HG03354 (cell line): ENCODE results near the gene ANKUB1.

Source experiments
- ATAC-seq: cut with Tn5 transposase; IDR thresholded peaks from one replicate; pipeline ENCODE4 v1.9.1; 2021; ENCODE audit warnings: mild to moderate bottlenecking; ENCODE audit not compliant: unreplicated experiment, poor library complexity, severe bottlenecking

The ANKUB1 gene

DNA sequence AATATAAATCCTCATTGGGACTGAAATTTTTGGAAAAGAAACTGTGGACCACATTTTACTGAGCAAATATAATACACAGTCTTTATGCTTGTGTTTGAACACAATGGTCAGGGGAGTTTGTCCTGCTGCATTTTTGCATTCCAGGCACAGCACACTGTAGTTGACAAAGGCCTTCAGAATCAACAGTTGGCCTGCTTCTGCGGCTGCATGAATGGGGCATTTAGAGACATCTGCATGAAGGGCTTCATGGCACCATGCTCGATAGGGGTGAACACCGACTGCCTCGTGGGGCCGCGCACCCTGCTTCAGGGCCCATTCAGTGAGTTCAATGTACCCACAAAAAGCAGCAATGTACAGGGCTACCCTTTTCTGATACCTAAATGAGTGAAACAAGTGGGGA lies 24.6 kb downstream of the ANKUB1 start:
- no peak for ATAC-seq

DNA sequence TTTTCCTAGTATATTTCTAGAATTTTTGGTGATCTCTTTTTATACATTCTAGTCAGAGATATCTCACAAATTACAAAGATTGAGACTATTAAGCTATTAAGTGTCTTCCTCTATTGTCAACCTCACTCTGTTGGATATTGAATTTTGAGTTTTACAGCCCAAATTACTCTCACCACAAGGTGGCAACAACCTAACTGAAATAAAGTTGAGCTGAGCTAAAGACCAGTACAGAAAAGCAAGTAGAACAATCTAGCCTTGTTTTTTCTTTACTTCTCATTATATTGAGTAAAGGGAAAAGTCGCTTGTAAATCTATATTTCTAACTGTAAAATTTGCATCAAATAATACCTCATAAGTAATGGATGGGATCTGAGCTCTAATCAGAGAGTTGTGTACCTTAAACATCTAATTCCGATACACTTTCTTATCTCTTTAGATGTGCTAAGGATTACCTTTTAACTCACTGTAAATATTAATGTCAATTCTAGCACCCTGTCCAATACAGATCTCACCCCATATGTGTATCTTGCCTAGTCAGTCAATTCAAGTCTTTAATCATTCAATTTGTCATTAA lies 26.5 kb downstream of the ANKUB1 start:
- no peak for ATAC-seq

DNA sequence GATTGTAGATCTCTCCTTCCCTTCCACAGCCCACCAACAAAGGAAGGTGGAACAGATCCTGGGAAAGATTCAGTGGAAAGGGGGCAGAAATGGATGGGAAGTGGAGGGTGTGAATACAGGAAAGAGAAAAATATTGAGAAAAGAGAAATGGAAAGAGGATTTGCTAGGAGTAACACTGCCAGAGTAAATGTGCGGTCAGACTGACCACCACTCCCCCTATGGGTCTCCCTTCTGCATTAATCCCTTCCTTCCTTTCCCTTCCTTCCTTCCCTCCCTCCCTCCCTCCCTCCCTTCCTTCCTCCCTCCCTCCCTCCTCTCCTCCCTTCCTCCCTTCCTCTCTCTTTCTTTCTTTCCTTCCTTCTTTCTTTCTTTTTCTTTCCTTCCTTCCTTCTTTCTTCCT lies 28.1 kb downstream of the ANKUB1 start:
- ATAC-seq, result no peak

DNA sequence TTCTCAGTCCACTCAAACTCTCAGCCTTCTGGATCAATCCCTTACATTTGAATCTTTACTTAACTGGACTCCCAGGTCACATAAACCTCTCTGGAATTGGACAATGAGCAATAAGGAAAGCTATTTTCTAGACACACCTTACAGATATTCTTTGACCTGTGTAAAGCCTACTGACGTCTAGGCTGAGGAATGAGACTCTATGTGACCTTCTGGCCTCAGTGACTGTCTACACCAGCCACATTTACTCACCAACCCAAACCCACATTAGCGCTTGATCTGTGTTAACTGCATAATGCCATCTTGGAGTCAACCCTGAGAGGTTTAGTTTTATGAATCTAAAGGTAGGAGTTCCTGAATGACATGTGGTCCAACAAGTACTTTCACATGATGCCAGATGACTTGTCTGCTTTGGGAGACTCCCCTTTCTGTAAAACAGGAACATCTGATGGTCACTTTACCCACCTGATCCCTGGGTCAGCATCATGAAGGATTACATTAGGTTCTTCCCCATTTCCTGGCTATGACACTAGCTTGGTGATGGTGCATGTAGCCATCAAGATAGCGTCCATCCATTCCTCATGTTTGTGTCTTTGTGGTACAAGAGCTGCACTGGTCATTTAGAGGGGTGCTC lies 28.7 kb downstream of the ANKUB1 start:
- no peak for ATAC-seq

DNA sequence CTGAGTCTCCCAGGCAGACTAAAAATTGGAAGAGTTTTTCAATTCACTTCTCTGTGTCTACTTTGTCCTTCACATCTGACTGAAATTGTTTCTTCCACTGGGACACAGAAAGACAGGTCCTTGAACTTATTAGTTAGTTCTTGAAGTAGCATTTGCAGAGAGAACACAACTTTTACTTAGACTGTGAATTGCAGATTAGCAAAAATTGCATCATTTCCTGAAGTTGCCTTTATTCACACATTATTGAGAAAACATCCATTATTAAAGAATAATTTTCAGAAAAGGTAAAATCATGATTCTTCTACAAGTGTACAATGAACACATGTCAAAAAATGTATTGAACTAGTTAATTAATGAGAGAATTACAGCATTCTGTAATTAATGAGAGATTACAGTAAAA lies 38.6 kb downstream of the ANKUB1 start:
- ATAC-seq, result no peak

DNA sequence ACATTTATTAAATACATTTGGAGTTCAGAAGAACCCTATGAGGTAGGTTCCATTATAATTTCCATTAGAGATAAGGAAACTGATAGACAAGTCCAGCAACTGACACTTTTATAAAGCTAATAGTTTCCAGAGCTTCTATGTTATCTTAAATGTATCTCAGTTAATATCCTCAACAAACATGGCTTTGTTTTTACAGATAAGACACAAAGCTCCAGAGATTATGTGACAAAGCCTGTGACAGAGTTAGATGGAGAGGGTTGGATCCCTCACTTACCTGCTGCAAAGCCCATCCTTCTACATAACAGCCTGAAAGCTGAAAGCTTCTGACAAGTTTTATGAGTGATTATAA lies 39.6 kb downstream of the ANKUB1 start:
- ATAC-seq, result peak; percentile 9

DNA sequence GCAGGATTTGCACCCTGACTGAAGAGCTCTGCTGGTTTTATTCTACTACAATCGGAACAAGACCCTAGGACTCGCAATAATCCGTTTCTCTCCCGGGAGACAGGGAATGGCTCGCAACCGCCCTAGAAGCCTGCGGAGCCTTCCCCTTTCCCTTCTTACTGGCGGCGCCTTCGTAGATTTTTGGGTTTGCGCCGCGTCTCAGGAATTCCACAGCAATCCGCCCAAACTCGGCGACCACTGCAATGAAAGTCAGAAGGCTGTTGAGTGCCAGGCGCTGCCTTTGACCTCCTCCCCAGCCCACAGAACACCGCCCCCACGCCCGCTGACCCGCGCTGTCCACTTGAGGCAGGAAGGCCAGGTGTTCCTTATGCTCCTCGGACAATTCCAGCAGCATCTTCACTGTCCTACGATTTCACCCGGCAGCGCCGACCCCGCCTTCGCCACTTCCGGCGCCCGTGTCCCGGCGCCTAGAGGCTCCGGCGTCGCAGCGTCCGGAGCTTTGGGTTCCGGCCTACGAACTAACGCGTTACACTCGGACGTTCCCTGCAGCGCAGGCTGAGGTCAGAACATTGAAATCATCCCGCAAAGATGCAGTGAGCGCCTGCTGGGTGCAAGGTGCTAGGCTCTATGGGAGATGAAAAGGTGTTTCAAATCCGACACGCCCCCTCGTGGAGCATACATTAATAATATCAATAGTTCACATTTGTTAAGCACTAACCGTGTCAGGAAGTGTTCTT lies 40.1 kb downstream of the ANKUB1 start, which contains the start of gene COMMD2:
COMMD2 (minus strand) TSS at position 439 of the 737 bp plus-strand sequence; CDS start at position 394, 45 bp downstream.
- peak; percentile 99 for ATAC-seq

DNA sequence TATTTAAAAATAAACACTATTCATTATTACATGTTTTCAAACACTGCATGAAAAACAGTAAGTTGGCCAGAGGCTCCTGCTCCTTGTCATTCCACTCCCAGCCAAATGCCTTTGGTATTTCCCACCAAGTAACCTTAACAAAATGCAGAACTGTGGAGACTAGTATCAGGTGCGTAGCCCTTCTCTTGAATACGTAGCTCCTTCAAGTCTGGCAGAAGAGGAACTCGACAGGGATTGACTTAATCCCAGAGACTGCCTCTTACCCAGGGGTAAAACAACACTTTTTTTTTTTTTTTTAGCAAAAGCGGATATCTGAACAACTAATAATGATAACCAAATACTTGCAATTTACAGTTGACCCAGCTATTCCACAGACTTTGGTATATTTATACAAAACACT lies 40.8 kb downstream of the ANKUB1 start:
- ATAC-seq, result no peak

DNA sequence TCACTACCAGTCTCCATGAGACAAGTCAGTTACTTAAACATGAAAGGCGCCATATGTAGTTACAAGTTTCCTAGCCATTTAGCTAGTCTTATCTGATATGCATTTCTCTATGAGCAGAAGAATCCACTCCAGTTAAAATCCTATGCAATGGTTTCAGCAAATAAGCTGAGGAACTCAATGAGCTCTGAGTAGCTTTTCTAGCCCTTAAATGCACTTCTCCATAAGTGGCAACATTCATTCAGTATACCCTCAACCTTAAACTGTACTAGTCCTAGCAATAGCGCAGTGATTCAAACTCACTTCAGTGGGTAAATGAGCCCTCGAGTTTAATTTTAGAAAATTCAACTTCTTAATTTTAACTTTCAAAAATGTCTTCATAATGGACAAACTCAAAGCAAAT lies 47.7 kb downstream of the ANKUB1 start:
- ATAC-seq, result no peak

DNA sequence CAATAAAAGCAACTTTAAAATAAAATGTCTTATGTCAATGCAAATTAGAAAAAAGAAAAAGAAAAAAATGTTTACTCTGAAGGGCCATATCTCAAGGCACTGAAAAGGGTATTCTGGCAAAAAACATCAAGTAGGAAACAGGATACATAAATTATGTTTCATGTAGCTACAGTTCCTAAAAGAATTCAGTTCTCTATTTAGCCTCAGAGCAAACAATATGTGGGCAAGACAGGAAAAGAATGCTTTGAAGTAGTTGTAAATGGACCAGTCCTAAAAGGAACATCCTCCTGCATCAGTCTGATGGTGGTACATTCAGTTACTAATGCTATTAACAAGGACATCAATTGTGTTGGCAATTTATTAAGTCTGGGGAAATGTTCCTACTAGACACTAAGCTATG lies 48.2 kb downstream of the ANKUB1 start:
- no peak for ATAC-seq

DNA sequence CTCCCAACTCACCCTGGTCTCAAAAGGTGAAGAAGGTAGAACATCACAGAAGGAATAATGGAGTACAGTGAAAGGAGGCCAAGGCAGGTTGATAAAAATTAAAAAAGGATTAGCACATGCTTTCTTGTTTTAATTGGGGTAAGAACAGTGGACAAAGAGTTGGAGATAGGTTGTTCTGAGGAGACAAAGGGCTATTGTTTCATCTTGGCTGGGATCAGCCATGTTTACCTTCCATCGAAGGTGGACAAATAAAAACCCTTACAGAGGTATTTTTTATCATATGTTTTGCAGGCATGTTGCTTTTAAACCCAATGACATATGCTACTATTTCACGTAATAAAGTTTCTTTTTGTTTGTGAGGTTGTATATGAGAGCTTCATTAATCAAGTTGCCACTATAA lies 53.0 kb downstream of the ANKUB1 start:
- no peak for ATAC-seq

DNA sequence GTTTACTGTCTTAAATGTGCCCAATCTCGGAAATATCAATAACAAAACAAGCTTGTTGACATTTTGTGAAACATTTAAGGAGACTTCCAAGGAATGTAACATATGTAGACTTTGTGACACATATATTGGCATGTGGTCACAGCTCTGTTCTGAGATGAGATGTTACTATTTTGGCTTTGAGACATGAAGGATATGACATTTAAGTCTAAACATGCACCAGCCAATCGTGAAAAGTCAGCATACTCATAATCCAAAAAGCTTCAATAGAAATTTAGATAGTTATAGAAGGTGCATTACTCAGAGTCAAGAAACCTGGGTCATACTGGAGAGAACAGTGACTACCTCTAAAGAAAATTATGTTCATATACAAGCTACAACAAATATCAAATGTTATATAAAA lies 53.5 kb downstream of the ANKUB1 start:
- ATAC-seq, result no peak

DNA sequence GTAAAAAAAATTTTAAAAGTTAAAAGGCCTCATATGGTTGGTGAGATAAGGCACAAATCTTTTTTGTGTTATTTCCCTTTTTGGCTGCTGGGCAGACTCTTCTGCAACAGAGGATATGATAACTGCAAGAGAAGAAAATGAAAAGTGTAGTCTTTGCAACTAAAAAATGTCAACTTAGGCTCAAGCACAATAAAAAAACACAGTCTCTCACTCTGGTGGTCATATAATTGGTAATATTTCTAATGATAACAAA lies 55.5 kb downstream of the ANKUB1 start:
- no peak for ATAC-seq

DNA sequence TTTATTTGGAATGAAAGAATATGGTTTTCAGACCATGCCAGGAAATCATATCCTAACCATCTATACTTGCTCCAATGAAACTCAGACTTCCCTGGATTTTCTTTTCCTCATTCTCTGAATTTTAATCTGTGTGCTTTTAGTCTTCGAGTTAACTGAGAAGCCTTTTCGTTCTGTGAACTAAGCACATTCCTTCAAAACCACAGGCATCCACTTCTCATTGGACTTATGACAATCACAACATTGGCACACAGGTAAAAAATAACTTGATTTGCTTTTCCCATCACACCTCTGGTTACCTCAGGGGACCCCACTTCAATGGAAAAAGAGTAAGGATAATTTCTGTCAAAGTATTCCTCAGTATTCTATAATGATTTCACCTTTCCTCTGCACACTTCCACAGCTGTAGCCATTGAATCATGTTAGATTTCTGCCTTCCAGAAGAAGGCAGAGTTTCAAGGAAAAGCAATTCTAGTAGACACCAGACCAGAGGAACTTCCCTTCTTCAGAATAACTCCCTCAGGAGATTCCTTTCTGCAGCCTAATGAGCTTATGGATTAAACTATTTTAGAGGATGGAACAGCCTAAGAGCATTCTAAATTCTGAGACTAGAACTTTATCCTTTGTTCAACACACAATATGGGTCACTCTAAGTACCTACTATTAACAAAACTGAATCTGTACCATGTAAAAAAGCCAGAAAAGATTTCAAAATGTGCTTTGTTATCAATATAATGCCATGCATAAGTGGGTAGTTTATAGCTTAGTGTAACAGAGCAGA lies 56.0 kb downstream of the ANKUB1 start:
- no peak for ATAC-seq

DNA sequence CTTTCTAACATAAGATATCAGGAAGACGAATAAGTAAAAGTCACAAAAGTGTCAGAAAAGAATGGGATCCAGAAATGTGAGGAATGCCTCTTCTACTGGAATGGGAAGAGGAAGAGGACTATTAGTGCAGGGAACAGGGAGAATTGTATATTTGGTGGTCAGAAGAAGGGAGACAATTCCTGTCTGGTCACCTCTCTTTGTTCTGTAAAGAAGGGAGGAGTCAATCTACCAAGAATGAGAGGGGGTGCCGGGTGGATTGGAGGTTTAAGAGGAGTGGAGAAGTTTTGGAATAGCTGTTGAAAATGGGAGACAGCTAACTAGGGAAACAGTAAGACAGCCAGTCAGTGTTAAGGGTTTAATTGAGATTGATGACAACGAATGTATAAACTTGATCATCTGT lies 60.1 kb downstream of the ANKUB1 start:
- ATAC-seq, result no peak

DNA sequence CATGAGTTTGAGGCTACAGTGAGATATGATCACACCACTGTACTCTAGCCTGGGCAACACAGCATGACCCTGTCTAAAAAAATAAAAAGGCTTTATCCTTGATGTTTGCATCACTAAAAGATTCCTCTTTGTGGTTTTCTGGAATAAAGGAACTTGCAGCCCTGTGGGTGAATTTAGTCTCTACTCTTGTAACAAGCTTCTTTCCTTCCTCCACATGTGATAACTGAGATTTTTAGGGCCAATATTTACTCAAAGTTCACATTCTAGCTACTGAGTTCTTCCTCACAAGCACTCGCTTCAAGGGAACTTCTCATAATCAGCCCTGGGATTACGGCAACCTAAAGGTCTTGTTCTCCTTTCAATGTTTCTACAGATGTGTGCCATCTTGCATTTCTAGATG lies 64.7 kb downstream of the ANKUB1 start:
- ATAC-seq, result no peak

DNA sequence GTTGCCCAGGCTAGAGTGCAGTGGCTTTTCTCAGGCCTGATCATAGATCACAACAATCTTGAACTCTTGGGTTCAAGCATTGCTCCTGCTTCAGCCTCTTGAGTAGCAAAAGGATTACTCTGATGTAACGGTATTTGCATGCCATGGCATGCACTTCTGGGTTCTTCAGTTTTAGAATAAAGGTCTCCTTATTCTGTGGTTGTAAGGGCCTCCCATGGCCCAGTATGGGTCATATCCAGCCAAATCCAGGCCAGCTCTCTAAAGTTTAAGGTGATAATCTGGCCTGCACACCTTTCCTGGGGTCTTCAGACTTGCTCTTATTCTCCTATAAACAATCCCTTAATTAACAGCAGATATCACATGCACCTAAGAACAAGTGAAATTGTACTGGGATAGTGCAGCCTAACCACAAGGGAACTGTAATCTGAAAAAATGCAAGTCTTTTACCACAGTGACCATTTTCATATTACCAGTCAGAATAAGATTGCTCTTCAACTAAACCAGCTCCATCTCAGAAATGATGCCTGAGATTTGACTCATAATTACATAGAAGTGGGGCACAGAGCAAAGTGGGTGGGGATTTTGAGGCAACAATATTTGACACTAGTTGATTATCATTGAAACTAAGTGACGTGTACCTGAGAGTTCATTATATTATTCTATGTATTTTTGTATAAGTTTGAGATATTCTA lies 65.5 kb downstream of the ANKUB1 start:
- peak; percentile 74 for ATAC-seq

DNA sequence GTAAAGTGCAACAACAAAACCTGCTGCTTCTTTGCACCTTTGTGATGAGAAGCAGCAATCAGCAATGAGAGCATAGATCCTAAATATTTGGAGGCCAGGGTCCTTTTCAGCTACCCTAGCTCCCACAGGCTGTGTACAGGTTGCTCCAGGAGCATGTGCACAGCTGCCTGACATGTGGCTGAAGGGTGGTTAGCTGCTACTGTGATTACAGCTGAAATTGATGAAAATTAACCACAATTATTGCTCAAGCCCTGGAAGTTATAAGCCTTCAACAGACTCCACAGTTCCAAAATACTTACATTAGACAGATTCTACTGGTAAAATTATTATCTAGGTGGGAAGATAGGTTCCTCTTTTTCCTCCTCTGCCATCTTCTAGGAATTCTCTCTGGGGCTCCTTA lies 68.6 kb downstream of the ANKUB1 start:
- ATAC-seq, result no peak

DNA sequence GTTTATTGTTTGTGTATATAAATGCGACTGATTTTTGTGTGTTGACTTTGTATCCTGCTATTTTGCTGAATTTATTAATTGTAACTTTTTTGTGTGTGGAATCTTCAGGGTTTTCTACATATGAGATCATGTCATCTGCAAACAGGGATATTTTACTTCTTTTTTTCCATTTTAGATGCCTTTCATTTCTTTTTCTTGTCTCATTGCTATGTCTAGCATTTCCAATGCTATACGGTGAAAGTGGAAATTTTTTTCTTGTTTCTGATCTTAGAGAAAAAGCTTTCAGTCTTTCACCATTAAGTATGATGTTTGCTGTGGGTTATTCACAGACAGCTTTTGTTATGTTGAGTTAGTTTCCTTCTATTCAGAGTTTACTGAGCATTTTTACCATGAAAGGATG lies 71.4 kb downstream of the ANKUB1 start:
- ATAC-seq, result no peak

DNA sequence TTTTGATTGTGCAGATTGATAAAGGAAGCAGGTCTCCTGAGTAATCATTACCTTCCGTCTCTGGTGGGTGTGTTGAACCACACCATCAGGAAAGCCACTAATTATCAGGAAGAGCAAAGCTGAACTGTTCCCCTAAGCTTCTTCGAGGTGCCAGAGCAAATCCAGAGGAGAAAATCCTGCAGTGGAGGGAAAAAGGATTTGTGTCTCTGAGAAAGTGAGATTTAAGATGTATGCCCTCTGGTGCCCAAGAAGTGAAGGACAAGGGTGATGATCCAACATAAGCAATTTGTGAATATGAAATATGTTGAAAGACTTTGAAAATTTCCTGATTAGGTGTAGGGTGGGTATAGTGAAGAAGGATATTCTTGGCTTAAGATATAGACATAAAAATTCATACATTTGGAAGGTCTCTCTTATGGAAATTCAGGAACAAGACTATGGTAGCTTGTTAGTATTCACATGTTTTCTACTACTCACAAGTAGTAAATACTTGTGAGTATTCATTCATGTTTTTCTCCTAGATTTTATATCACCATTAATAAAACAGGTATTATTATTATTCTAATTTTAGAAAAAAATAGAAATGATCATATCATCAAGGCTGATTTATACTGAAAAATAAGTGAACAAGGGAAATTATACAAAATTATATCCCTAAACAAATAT lies 74.8 kb downstream of the ANKUB1 start:
- peak; percentile 63 for ATAC-seq
